HEK293 (cell line): ENCODE data around the gene KCTD2.

Experiments
- CTCF ChIP-seq: fragments of 450-650 bp; formaldehyde crosslinking; IDR thresholded peaks from 2 replicates; pipeline ENCODE4 v1.5.1; 2016; ENCODE audit warnings: missing biosample characterization, missing genetic modification characterization
- FEZF1 ChIP-seq: fragments of 450-650 bp; formaldehyde crosslinking; IDR thresholded peaks from 2 replicates; pipeline ENCODE4 v1.5.1; 2016; ENCODE audit warnings: missing biosample characterization, missing genetic modification characterization
- GLIS1 ChIP-seq: fragments of 450-650 bp; formaldehyde crosslinking; IDR thresholded peaks from 2 replicates; pipeline ENCODE4 v1.5.1; 2016; ENCODE audit warnings: missing biosample characterization, missing genetic modification characterization
- KLF1 ChIP-seq: fragments of 450-650 bp; formaldehyde crosslinking; IDR thresholded peaks from 2 replicates; pipeline ENCODE4 v1.5.1; 2016; ENCODE audit warnings: missing biosample characterization, missing genetic modification characterization
- KLF16 ChIP-seq: fragments of 450-650 bp; formaldehyde crosslinking; IDR thresholded peaks from 2 replicates; pipeline ENCODE4 v1.5.1; 2017; ENCODE audit warnings: missing biosample characterization, missing genetic modification characterization
- MYNN ChIP-seq: fragments of 450-650 bp; formaldehyde crosslinking; IDR thresholded peaks from 2 replicates; pipeline ENCODE4 v1.5.1; 2016; ENCODE audit warnings: missing biosample characterization, missing genetic modification characterization, borderline replicate concordance
- PRDM1 ChIP-seq: fragments of 450-650 bp; formaldehyde crosslinking; IDR thresholded peaks from 2 replicates; pipeline ENCODE4; 2016; ENCODE audit warnings: missing biosample characterization, missing genetic modification characterization
- PRDM2 ChIP-seq: fragments of 450-650 bp; formaldehyde crosslinking; IDR thresholded peaks from 2 replicates; pipeline ENCODE4 v1.5.1; 2016; ENCODE audit warnings: missing biosample characterization, missing genetic modification characterization, borderline replicate concordance
- PRDM4 ChIP-seq: fragments of 450-650 bp; formaldehyde crosslinking; IDR thresholded peaks from 2 replicates; pipeline ENCODE4 v1.5.1; 2017; ENCODE audit warnings: missing biosample characterization, missing genetic modification characterization
- PRDM6 ChIP-seq: fragments of 450-650 bp; formaldehyde crosslinking; IDR thresholded peaks from 2 replicates; pipeline ENCODE4 v1.5.1; 2017; ENCODE audit warnings: missing biosample characterization, missing genetic modification characterization
- SALL2 ChIP-seq: fragments of 450-650 bp; formaldehyde crosslinking; IDR thresholded peaks from 2 replicates; pipeline ENCODE4 v1.5.0; 2017; ENCODE audit warnings: missing biosample characterization, mild to moderate bottlenecking, missing genetic modification characterization, borderline replicate concordance
- ZFP37 ChIP-seq: fragments of 450-650 bp; formaldehyde crosslinking; IDR thresholded peaks from 2 replicates; pipeline ENCODE4 v1.5.1; 2016; ENCODE audit warnings: missing biosample characterization, missing genetic modification characterization
- ZNF146 ChIP-seq: fragments of 450-650 bp; formaldehyde crosslinking; IDR thresholded peaks from 2 replicates; pipeline ENCODE4 v1.5.1; 2016; ENCODE audit warnings: missing biosample characterization, missing genetic modification characterization
- ZNF175 ChIP-seq: fragments of 450-650 bp; formaldehyde crosslinking; IDR thresholded peaks from 2 replicates; pipeline ENCODE4 v1.5.1; 2016; ENCODE audit warnings: missing biosample characterization, missing genetic modification characterization
- ZNF202 ChIP-seq: fragments of 450-650 bp; formaldehyde crosslinking; IDR thresholded peaks from 2 replicates; pipeline ENCODE4 v1.5.1; 2016; ENCODE audit warnings: missing biosample characterization, missing genetic modification characterization, borderline replicate concordance
- ZNF211 ChIP-seq: fragments of 450-650 bp; formaldehyde crosslinking; IDR thresholded peaks from 2 replicates; pipeline ENCODE4 v1.5.1; 2016; ENCODE audit warnings: low read depth, missing biosample characterization, missing genetic modification characterization
- ZNF221 ChIP-seq: fragments of 450-650 bp; formaldehyde crosslinking; IDR thresholded peaks from 2 replicates; pipeline ENCODE4 v1.5.1; 2017; ENCODE audit warnings: missing biosample characterization, missing genetic modification characterization, borderline replicate concordance
- ZNF366 ChIP-seq: fragments of 450-650 bp; formaldehyde crosslinking; conservative IDR thresholded peaks from 2 replicates; pipeline ENCODE4 v1.5.1; 2016; ENCODE audit warnings: missing biosample characterization, missing genetic modification characterization
- ZNF394 ChIP-seq: fragments of 450-650 bp; formaldehyde crosslinking; IDR thresholded peaks from 2 replicates; pipeline ENCODE4 v1.5.1; 2016; ENCODE audit warnings: missing biosample characterization, missing genetic modification characterization, mild to moderate bottlenecking, moderate library complexity, borderline replicate concordance
- ZNF416 ChIP-seq: fragments of 450-650 bp; formaldehyde crosslinking; IDR thresholded peaks from 2 replicates; pipeline ENCODE4 v1.5.1; 2016; ENCODE audit warnings: missing biosample characterization, missing genetic modification characterization
- ZNF621 ChIP-seq: fragments of 450-650 bp; formaldehyde crosslinking; IDR thresholded peaks from 2 replicates; pipeline ENCODE4 v1.5.1; 2017; ENCODE audit warnings: missing biosample characterization, missing genetic modification characterization
- ZNF658 ChIP-seq: fragments of 450-650 bp; formaldehyde crosslinking; IDR thresholded peaks from 2 replicates; pipeline ENCODE4; 2016; ENCODE audit warnings: missing biosample characterization, missing genetic modification characterization
- ZNF701 ChIP-seq: fragments of 450-650 bp; formaldehyde crosslinking; IDR thresholded peaks from 2 replicates; pipeline ENCODE4 v1.5.1; 2016; ENCODE audit warnings: missing biosample characterization, missing genetic modification characterization
- ZNF785 ChIP-seq: fragments of 450-650 bp; formaldehyde crosslinking; IDR thresholded peaks from 2 replicates; pipeline ENCODE4 v1.5.1; 2016; ENCODE audit warnings: missing biosample characterization, missing genetic modification characterization
- ZSCAN16 ChIP-seq: fragments of 450-650 bp; formaldehyde crosslinking; IDR thresholded peaks from 2 replicates; pipeline ENCODE4 v1.5.1; 2016; ENCODE audit warnings: missing biosample characterization, missing genetic modification characterization
- ZSCAN18 ChIP-seq: fragments of 450-650 bp; formaldehyde crosslinking; IDR thresholded peaks from 2 replicates; pipeline ENCODE4 v1.5.1; 2016; ENCODE audit warnings: missing biosample characterization, missing genetic modification characterization

KCTD2 gene

GRCh38 chr17:75033346-75034235 lies 13.4 kb upstream of the KCTD2 start (continued):
- TF ChIP-seq PRDM2 (tag by site-specific recombination) (no peak), ZNF366 (peak; percentile 53; the same call in 1 of the 2 replicates), PRDM1 (tag by site-specific recombination) (peak; percentile 79), ZSCAN16 (tag by site-specific recombination) (no peak), CTCF (tag by site-specific recombination) (no peak), KLF1 (tag by site-specific recombination) (no peak), SALL2 (tag by site-specific recombination) (no peak), MYNN (tag by site-specific recombination) (no peak), ZNF211 (tag by site-specific recombination) (no peak), ZNF221 (tag by site-specific recombination) (no peak), PRDM4 (peak; percentile 46; the same call in 1 of the 2 replicates), ZNF416 (no peak), ZNF394 (tag by site-specific recombination) (peak; percentile 47; the same call in 1 of the 2 replicates), ZNF202 (no peak), ZNF175 (tag by site-specific recombination) (no peak), GLIS1 (tag by site-specific recombination) (no peak), FEZF1 (no peak; the same call in none of the 2 replicates), KLF16 (tag by site-specific recombination) (peak; percentile 87), ZNF146 (tag by site-specific recombination) (no peak), ZNF701 (no peak), PRDM6 (tag by site-specific recombination) (no peak), ZFP37 (tag by site-specific recombination) (no peak; the same call in 1 of the 2 replicates), ZNF621 (tag by site-specific recombination) (no peak), ZNF785 (tag by site-specific recombination) (no peak), ZSCAN18 (0 out of 2 replicates have a peak, but pooled peaks have one; percentile 36), ZNF658 (tag by site-specific recombination) (no peak)
